H1 (cell line): ENCODE results near the gene DOCK3. TPM values are rescaled to one million over a fixed set of nuclear protein-coding genes. Genes with fewer than 3 reads are reported as not detected.

Source experiments
- CBX5 ChIP-seq: fragments of 300-800, 300-1000 bp; sonication (generic); IDR thresholded peaks from 2 replicates; pipeline ENCODE4 v1.7.1; 2016; ENCODE audit warnings: antibody characterized with exemption, low read length, low read depth
- ZNF274 ChIP-seq: IDR thresholded peaks from 2 replicates; pipeline ENCODE4 v1.7.0; 2012; ENCODE audit warnings: low read length, borderline replicate concordance; ENCODE audit errors: extremely low read depth
- polyA plus RNA-seq, 7 experiments: library from polyadenylated mRNA; depleted of rRNA in 3 of 7; stranded (reverse) in 5 of 7; unstranded in 2 of 7; fragments of >200 nt in 5 of 7; fragments of 200-250 nt in 2 of 7; gene quantifications; 1 replicate in 5 of 7; 2 replicates in 1 of 7; 4 replicates in 1 of 7; pipeline versions ENCODE4 v1.2.1 to v1.2.3, GENCODE V29; 2011 to 2013; ENCODE audit warnings: missing spikeins in 2 of 7, mixed read lengths in 2 of 7
- total RNA-seq: library from RNA; stranded (reverse); fragmentation: NEBNext Ultra II Directional; extraction: Animal tissue kit (Norgen Biotek cat#: 25700); gene quantifications from 2 replicates; pipeline ENCODE4 v1.2.1, GENCODE V29; 2021

The DOCK3 gene
- total and polyA plus RNA-seq, 2 of the 8 experiments (the other 6 are each of a cell fraction or from before 2014, with no cell fraction given), result 2.7 to 5.0 TPM

GRCh38 chr3:50950591-50950990 lies 275.9 kb downstream of the DOCK3 start (continued):
- TF ChIP-seq ZNF274 (no peak), CBX5 (no peak)
- TF ChIP-seq, all 59 proteins: peak for 0
